DMS79 treated with DMSO at 0.1 percent for 48 hours (cell line): ENCODE data around the gene PRPF40A.

Experiments used
- DNase-seq: peaks from one replicate; lab custom pipeline; 2025; lab: John Stamatoyannopoulos, UW

The PRPF40A gene

DNA sequence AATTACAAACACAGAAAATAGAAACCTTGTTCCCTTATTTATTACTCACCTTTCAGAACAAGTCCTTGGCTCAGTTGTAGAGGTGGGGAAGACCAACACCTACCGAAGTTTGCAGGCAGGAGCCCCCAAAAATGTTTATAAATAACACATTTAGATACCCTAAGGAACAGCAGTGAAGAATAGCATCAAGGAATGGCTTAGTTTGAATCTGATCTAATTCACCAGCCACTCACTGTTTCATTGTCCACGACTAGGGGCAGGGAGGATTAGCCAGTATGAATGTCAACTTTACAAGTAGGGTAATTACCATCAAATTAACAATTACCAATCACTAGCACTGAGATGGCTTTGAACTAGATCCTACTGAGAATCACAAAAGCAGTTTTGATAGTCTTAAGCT lies 65.4 kb downstream of the PRPF40A start:
- no peak for DNase-seq

DNA sequence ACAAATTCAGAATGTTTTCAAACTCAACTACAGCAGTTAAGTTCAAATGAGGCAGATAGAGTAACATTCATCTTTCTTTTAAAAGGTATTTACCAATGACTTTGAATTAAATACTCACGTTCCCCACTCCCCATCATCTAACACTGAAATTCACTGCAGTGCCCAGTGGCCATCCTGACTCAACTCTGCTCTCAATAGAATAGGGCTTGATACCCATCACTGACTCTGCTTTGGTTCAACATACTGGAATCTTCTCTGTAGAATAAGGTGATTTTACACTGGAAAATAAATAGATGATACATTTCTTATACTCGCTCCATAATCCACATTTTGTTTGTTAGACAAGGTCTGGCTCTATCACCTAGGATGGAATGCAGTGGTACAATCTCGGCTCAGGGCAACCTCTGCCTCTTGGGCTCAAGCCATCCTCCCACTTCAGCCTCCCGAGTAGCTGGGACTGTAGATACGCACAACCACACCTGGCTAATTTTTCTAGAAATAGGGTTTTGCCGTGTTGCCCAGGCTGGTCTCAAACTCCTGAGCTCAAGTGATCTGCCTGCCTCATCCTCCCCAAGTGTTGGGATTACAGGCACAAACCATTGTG lies 66.4 kb downstream of the PRPF40A start:
- DNase-seq, result no peak

DNA sequence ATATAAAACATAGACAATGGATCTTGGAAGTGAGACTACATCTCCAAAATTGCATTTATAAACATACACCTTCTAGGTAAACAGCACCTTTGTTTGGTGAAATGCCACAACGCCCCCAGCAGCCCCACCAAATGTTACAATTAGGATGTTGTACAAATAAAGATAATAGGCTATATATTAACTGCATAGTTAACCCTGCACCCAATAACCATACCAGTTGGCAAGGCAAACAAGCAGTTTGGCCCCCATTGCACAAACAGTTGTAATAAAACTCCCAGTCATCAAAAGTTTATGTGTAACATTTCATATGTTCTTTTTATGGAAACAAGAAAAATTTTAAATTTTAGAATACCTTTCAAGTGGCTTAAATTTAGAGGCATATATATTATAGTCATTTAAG lies 67.3 kb downstream of the PRPF40A start:
- DNase-seq, result no peak

DNA sequence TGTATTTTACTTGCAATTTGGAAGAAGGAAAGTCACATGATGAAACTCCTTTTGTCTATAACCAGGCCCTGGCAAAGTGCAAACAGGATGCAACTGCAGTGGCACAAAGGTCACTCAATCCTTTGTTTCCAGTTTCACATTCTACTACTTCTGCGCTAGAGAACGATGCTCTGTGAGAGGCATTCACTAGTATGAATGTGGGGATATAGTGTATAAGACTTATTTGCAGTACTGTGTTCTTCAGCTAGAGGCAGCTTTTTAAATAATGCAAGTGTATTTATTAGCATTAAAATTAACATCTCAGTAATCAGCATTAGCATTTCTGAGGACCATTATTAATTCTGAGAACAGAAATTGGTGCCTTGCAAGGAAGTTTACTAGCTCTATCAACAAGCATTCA lies 68.9 kb downstream of the PRPF40A start:
- no peak for DNase-seq

DNA sequence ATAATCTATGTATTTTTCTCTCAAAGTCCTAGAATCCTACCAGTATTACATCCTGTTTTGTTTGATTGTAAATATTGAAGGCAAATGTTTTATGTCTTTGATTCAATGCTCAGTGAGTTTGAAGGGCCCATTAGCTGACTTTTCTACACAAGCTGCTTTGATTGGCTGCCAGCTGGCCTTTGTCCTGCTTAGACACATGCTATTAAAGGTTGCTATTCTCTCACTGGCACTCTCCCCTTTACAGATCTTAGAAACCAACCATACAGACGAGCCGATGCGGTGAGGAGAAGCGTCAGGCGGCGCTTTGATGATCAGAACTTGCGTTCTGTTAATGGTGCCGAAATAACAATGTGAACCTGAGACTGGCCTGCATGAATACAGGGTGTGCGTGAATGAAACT lies 69.7 kb downstream of the PRPF40A start:
- DNase-seq, result peak; percentile 80

DNA sequence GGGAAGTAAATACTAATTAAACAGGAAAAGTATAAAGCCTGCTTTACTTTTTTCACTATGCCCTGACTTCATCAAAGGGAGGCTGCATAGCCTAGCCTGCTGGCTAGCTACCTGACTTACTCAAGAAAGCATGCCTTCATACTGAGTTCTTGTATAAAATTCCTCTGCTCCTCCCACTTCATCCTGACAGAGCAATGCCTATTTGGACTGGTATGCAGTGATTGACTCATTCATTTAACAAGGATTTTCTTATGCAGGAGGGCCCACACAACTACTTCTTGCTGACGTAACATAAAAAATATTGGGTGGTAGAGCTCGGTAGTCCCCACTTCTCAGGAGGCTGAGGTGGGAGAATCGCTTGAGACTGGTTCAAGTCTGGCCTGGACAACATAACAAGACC lies 70.5 kb downstream of the PRPF40A start:
- DNase-seq, result no peak

DNA sequence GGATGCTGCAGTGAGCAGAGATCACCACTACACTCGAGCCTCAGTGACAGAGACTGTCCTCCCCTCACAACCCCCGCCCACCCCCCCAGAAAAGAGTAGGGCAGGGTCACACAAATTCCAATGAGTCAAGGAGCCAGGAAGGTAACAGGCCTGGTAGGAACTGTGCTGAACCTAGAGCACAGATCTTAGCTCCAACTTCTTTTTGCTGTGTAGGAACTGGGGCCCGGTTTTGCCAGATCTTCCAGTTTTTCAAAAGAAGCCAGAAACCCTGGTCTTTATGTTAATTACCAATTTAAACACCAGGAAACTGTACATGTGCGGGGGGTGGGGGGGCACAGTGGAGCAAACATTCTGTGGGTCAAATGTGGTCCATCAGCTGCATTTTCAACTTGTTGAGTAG lies 71.0 kb downstream of the PRPF40A start:
- DNase-seq, result no peak

DNA sequence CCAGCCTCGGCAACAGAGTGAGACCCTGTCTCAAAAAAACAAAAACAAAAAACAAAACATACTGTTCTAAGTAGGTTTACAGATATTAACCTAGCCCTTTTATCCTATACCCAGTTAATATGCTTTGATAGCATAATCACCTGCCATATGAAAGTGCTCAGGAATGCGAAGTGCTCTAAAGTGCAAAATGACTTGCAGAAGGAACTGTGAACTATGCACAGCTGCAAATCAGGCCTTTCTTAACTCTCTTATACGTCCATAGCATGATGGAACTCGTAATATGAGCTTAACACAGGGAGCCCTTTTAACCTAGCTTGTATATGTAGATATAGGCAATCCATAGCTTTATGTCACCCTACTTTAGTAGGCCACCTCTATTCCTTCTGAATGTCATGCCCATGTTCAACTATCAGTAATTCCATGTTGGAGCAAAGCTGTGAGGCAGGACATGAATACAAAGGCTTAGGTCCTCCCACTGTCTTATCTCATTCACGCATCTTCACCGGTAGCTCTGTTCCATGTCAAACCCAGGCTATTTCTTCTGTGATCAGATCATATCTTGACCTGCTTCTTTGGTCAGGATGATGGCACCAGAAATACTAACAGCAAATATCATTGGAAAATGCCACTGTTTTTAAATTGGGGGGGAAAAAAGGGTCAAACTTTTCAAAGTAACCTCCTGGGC lies 72.9 kb downstream of the PRPF40A start:
- no peak for DNase-seq

DNA sequence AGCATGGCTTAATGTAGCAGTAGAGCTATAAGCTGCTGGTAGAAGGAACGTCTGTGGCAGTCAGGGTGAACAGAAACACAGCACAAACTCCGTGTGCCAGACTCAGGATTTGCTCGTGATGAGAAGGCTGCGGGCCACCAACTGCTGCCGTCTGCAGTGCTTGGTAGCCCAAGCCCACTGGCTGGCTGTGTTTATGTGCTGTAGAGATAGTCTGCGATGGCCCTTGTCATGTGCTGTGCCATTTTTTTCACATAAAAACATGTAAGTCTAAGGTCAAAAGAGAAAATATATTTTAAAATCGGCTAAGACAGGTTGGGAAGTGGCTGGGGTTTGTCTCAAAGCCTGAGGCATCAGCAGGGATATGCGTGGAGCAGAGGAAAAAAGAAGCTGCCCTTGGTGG lies 78.7 kb downstream of the PRPF40A start:
- DNase-seq, result no peak

DNA sequence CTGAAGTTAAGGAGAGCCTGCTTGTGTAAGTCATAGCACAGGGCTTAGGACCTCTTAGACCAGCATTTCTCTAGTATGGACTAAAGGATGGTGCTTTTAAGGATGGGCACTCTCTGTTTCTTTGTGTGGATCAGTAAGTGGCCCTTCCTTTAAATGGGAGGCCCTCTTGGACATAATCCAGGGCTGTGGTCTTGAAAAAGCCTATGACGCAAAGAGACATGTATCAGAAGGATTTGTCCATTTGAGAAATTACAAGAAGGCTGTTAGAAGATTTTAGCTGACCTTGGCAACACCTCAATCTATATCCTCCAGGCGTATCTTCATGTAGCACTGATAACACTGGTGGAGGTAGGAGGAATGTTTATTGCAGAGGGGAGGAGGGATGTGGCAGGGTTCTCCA lies 79.2 kb downstream of the PRPF40A start:
- DNase-seq, result no peak

DNA sequence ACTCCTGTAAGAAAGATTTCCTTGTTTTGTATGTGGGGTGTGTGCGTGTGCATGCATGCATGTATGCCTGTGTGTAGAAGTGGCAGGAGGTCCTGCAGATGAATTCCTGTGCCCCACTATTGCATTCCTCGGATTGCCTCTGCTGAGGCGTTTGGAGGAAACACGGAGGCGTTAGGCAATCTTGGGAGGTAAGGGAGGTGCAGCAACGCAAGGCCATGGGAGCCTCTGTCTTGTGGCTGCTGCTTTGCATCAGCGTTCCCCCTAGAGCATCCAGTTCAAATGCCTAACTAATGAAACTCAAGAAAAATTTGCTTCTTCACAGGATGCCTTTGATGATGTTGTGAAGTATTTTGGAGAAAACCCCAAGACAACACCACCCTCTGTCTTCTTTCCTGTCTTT lies 80.0 kb downstream of the PRPF40A start:
- DNase-seq, result no peak

DNA sequence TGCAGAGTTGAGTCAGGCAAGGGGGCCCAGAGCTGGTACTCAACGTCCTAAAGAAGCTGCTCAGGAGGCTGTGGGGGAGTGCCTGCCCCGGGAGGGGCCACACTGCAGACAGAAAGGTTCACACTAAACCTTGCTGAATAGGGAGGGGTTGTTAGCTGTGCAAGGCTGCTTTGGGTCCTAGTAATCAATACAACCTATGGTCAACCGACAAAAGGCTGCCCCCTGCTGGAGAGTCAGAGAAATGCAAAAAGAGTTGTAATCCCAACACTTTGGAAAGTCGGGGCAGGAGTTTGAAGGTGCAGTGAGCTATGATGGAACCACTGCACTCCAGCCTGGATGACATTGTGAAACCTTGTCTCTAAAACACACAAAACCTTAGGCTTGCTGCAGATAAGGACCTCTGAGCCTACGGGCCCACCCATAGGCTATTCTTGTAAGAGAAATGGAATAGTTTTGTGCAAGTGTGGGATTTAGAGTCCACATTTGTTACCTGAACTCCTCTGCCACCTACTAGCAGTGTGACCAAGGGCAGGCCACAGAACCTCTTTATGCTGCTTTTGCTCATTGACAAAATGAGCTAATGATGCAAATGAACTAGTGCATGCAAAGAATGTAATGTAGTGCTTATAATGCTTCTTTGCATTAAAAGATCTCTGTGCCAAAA lies 81.5 kb downstream of the PRPF40A start:
- DNase-seq, result peak; percentile 5

DNA sequence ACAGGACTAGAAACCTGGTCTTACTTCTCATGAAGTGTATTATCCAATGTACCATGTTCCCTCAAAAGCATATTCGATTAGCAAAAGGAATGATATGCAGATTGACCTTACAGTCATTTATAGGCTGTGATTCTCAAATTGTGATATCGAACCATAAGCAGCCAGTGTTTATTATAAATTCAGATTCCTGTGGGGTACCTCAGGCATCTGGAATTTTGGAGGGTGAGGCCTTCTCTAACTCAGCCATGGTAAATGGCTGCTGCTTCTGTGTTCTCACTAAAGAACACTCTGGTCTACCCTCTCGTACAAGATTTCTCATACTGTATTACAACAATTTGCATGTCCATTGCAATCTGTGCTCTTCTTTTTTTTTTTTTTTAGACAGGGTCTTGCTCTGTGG lies 84.5 kb downstream of the PRPF40A start:
- no peak for DNase-seq

DNA sequence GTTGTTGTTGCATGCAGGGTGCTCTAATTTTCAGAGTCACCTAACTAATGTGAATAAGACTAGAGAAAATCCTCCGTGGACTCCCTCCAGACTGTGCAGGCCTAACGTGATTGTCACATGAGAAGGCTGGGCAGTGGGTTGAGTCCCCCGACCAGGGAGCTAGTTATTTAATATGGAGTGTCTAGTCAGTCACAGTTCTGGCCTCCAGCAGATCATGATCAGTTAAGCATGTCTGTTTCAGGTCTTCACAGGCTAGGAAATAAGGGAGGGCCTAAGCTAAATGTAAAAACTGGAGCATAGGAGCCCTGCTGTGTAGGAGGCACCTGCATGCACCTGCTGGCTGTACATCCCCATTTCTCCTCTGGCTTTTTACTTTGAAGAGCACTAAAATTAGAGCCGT lies 86.8 kb downstream of the PRPF40A start:
- DNase-seq, result no peak

DNA sequence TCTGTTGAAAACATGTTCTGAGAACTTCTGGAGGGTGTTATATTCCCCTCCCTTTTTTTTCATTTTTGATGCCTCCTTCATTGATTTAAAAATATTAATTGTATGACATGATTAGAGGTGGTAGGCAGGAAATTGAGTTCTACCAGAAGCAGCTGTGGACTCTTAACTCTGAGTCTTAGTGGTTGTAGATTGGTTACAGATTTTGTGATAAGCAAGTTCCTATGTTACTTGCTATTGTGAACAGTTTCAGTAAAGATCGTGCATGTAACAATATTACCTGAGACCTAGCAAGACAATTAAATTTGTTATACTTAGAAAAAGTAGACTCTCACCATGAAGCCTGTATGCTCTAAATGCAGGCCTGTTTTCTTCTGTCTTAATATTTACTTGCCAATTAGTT lies 88.1 kb downstream of the PRPF40A start:
- DNase-seq, result no peak

DNA sequence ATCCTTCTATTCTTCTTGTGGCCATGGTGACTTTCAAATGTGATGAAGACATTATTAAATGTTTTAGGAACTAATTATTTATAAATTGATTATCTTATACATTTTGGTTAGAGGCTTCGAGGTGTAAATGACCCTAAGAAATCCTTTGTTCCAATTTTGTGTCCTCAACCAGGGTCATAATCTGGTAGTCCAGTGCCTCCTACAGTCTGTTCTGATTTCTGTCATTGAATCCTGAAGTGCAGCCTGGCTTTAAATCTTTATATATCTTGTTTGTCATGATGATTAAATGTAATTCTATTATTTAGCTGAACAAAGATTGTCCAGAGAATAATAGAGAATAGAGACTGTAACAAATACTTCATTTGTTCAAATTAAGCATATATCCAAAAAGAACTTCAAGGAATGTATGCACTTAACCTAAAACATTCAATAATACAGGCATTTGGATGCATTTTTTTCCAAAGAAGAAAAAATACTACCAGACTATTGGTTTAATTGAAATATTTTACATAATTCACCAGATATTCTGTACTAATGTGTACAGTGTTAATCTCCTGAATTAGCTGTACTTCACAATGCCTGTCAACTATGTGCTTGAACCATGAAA lies 89.8 kb downstream of the PRPF40A start:
- no peak for DNase-seq

DNA sequence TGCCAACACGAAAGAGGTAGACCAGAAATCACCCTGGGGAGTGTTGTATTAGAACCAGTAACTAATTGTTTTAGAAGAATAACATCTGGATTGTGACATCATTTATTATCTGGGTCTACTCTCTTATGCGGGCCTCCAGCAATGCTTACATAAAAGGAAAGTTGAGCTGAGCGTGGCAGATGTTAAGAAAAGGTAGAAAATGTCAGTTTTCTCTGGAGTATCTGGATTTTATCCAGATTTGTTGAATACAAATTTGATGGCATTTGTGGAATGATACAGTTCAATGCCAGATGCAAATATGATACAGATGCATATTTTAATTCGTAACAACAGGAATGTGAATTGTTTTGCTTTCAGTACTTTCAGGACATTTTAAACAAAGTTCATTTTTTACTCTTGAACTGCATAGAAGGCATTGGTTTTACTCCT lies 90.3 kb downstream of the PRPF40A start:
- DNase-seq, result no peak

DNA sequence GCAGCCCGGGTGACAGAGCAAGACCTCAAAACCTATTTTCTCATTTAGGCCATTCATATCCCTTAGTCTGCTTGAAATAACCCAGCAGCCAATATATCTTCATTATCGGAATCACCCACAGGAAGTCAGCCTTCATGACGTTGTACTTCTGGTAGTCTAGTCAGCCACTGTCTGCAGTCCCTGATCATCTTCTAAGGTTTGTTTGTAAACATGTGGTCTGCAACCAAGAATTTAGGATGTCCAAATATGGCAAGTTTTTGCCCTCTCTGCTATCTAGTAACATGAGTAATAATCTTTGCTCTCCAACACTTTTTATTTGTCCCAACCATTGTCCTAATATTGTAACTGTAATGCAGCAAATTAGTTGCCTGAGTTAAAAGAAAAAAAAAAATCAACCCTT lies 92.5 kb downstream of the PRPF40A start:
- no peak for DNase-seq

DNA sequence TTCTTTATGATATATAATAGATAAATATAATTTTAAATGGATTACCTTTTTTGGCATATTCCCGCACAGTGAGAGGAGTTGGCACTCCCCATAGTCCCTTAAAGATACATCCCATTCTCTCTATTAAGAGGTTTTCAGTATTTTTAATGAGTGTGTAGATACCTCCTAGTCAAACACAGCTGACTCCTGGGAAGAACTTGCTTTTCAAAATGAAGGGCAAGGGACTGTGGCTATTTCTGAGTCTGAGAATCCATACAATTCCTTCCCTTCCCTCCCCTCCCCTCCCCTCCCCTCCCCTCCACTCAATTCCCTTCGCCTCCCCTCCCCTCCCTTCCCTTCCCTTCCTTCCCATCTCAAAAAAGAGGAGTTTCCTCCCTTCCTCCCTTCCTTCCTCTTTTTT lies 93.5 kb downstream of the PRPF40A start:
- no peak for DNase-seq

DNA sequence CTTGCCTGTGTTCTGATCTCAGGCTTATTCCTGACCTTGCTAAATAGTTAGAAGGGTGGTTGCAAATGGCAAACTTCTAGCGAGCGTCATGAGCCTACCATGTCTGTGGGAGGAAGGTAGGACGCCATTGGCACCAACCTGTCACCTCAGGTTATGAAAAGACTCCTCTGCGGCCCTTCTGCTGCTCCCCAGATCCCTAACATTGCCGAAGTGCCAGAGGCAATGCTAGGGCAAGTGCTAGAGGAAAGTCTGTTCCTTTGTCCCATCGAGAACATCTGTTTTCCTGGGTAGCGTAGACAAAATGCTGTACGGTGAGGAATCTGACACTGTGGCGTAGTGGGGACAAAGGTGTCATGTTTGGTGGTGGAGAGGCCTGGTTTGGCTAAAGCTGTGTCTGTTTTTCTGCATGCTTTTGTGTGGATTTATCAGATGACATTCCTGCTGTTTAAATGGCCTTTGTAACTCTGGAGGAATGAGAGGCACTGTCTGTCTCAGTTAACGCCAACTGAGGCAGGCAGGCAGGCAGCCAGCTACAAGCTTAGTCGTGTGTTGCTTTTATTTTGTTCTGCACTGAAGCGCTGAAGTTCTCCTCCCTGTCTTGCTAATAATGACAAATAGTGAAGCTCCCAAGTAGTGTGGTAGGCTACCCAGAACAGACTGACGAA lies 94.1 kb downstream of the PRPF40A start:
- no peak for DNase-seq

DNA sequence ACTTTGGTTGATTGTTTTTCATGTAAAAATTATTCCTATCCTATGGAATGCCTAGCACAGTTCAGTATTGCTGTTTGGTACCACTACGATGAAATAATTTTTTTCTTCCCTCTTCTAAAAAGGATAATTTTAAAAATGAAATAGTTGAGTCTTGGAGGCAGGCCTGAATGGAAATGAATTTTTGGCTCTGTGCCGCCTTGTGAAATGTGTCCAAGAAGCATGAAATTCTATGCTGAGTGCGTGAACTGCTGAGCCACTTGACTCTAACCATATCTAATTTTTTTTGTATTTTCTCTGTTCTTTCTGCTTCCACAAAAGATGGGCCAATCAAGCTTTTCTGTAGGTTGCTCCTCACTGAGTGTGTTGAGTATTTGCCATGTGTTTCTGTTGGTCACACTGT lies 95.0 kb downstream of the PRPF40A start:
- no peak for DNase-seq

DNA sequence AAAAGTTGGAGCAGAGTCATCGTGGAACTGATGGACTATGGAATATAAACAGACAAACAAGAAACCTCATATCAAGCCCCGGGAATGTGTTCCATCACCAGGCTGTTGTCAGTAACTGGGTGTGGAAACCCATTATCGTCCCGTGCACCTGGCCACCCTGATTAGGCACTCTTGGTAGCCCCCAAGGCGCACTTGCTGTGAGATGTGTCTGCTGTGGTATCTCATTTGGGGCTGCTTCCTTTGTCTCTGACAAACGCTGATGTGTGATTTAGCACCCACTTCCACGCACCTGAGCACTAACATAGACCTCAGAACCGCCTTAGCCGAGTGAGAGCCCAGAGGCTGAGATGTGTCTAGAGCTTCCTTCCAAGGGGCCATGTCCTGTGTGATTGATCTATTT lies 96.3 kb downstream of the PRPF40A start:
- DNase-seq, result no peak

DNA sequence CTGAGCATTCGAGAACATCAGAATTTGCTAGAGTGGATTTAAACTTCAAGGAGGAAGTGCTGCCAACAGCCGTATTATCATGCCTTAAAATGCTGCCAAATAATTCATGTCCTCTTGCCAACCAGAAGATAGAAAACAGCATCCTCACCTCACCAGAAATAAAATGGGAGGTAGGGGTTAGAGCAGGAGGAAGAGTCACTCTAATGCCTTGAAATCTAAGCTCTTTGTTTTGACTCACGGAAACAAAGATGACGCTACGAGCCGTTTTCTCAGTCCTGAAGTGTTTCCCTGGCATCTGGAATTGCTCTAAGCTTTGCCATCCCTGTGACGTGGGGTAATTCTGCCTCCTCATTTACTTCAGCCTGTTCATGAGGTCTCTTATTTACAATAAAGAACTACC lies 97.1 kb downstream of the PRPF40A start:
- no peak for DNase-seq
